HG03521 (cell line): ENCODE measurements around the gene CEP104.

ENCODE experiments used
- ATAC-seq: cut with Tn5 transposase; IDR thresholded peaks from one replicate; pipeline ENCODE4 v1.9.1; 2021; ENCODE audit warnings: mild to moderate bottlenecking, moderate library complexity; ENCODE audit not compliant: unreplicated experiment

CEP104 gene

GRCh38 chr1:3869751-3870301 is 12.8 kb upstream of the CEP104 start:
- no peak for ATAC-seq

- ATAC-seq: no peak
Observed at GRCh38 chr1:3868464-3869006, 11.5 kb upstream of the CEP104 start.

GRCh38 chr1:3865606-3866160 is 8.7 kb upstream of the CEP104 start:
- no peak for ATAC-seq

GRCh38 chr1:3864884-3865283 is 7.9 kb upstream of the CEP104 start:
- ATAC-seq: no peak

GRCh38 chr1:3863231-3863935 is 6.4 kb upstream of the CEP104 start:
- no peak for ATAC-seq

GRCh38 chr1:3858231-3858981 is 1.4 kb upstream of the CEP104 start:
- ATAC-seq: no peak

- ATAC-seq: no peak
Observed at GRCh38 chr1:3857791-3858129, 749 bp upstream of the CEP104 start.

- ATAC-seq: no peak
Observed at GRCh38 chr1:3852711-3853485, 4.1 kb downstream of the CEP104 start.

- ATAC-seq: no peak
Observed at GRCh38 chr1:3852091-3852490, 4.9 kb downstream of the CEP104 start.

- ATAC-seq: no peak
Observed at GRCh38 chr1:3851292-3851691, 5.7 kb downstream of the CEP104 start.

GRCh38 chr1:3850857-3851256 is 6.2 kb downstream of the CEP104 start:
- ATAC-seq: no peak

GRCh38 chr1:3847081-3847480 is 9.9 kb downstream of the CEP104 start:
- no peak for ATAC-seq

GRCh38 chr1:3846541-3846940 is 10.5 kb downstream of the CEP104 start:
- no peak for ATAC-seq

GRCh38 chr1:3842912-3843311 is 14.1 kb downstream of the CEP104 start:
- no peak for ATAC-seq

GRCh38 chr1:3841491-3841890 is 15.5 kb downstream of the CEP104 start:
- ATAC-seq: no peak

GRCh38 chr1:3838788-3839187 is 18.2 kb downstream of the CEP104 start:
- no peak for ATAC-seq

- ATAC-seq: no peak
Observed at GRCh38 chr1:3837685-3838084, 19.3 kb downstream of the CEP104 start.

- no peak for ATAC-seq
Observed at GRCh38 chr1:3837200-3837599, 19.8 kb downstream of the CEP104 start.

GRCh38 chr1:3836421-3836820 is 20.6 kb downstream of the CEP104 start:
- no peak for ATAC-seq

- ATAC-seq: no peak
Observed at GRCh38 chr1:3834701-3835100, 22.3 kb downstream of the CEP104 start.

GRCh38 chr1:3831689-3832088 is 25.3 kb downstream of the CEP104 start:
- ATAC-seq: no peak
